HepG2 (cell line): ENCODE results near the gene ENGASE.

Experiments used
- CENPT ChIP-seq: sonication (generic); formaldehyde crosslinking; IDR thresholded peaks from 2 replicates; pipeline ENCODE4 v1.8.0; 2022; ENCODE audit warnings: low read depth, mild to moderate bottlenecking, moderate library complexity, missing genetic modification reagents
- CTCF ChIP-seq: sonication (generic); formaldehyde crosslinking; IDR thresholded peaks from 2 replicates; pipeline ENCODE4 v1.5.0; 2020; ENCODE audit warnings: mild to moderate bottlenecking, missing genetic modification reagents, moderate library complexity
- FOSL2 ChIP-seq: sonication (generic); formaldehyde crosslinking; IDR thresholded peaks from 2 replicates; pipeline ENCODE4 v1.4.0; 2020; ENCODE audit warnings: missing genetic modification reagents
- MAZ ChIP-seq, 2 experiments: sonication (generic) in 1 of 2; formaldehyde crosslinking in 1 of 2; IDR thresholded peaks; 2 replicates each; pipeline versions ENCODE4 v1.5.0 to v1.6.1; 2012 to 2020; ENCODE audit warnings: low read depth in 2 of 2, mild to moderate bottlenecking in 2 of 2, borderline replicate concordance in 1 of 2, improper control_type of control experiment in 1 of 2, low read length in 1 of 2, missing genetic modification reagents in 1 of 2, moderate library complexity in 1 of 2
- PBX2 ChIP-seq: IDR thresholded peaks from 2 replicates; pipeline ENCODE4 v1.6.1; 2016; ENCODE audit warnings: control low read depth
- UBTF ChIP-seq: sonication (generic); formaldehyde crosslinking; IDR thresholded peaks from 2 replicates; pipeline ENCODE4 v1.4.0; 2020; ENCODE audit warnings: mild to moderate bottlenecking, missing genetic modification reagents
- ZNF772 ChIP-seq: sonication (generic); formaldehyde crosslinking; IDR thresholded peaks from 2 replicates; pipeline ENCODE4 v1.5.0; 2020; ENCODE audit warnings: mild to moderate bottlenecking, missing genetic modification reagents

GRCh38 chr17:79096477-79096876 lies 21.9 kb downstream of the ENGASE start:
- TF ChIP-seq CTCF (CRISPR knock-in tag) (no peak), PBX2 (CRISPR knock-in tag) (no peak), ZNF772 (no peak), FOSL2 (CRISPR knock-in tag) (no peak), UBTF (CRISPR knock-in tag) (no peak), MAZ (IDR thresholded peaks at IDR 0.05; ENCODE audit: borderline replicate concordance, low read depth, low read length) (no peak), MAZ (CRISPR knock-in tag; IDR thresholded peaks at IDR 0.05; ENCODE audit: low read depth) (no peak), CENPT (CRISPR knock-in tag) (no peak)
